BLaER1 treated with 17β-estradiol and CSF1 and Interleukin-3, amounts not matched to agents 10 nM and 100 nM (cell line): ENCODE measurements around the gene TPT1.
A peak's percentile ranks its signal among the peaks of the same experiment; 100 is the strongest.

Experiments used
- H3K27ac ChIP-seq, 11 experiments: shearing (Covaris generic); formaldehyde crosslinking; 2 replicates each; pipeline ENCODE4 v1.8.1; 2022
- H3K27me3 ChIP-seq, 11 experiments: shearing (Covaris generic); formaldehyde crosslinking; 2 replicates each; pipeline ENCODE4 v1.8.1; 2022
- H3K36me3 ChIP-seq, 11 experiments: shearing (Covaris generic); formaldehyde crosslinking; 2 replicates each; pipeline ENCODE4 v1.8.1; 2022
- H3K4me1 ChIP-seq, 10 experiments: shearing (Covaris generic); formaldehyde crosslinking; 2 replicates each; pipeline ENCODE4 v1.8.1; 2022
- H3K4me2 ChIP-seq, 11 experiments: shearing (Covaris generic); formaldehyde crosslinking; 2 replicates each; pipeline ENCODE4 v1.8.1; 2022
- H3K4me3 ChIP-seq, 10 experiments: shearing (Covaris generic); formaldehyde crosslinking; 2 replicates each; pipeline ENCODE4 v1.8.1; 2022
- H3K9ac ChIP-seq, 11 experiments: shearing (Covaris generic); formaldehyde crosslinking; 2 replicates each; pipeline ENCODE4 v1.8.1; 2022
- H3K9me3 ChIP-seq, 11 experiments: shearing (Covaris generic); formaldehyde crosslinking; replicated peaks in 1 of 11; 2 replicates each; pipeline ENCODE4 v1.8.1; 2022
- H4K20me1 ChIP-seq, 11 experiments: shearing (Covaris generic); formaldehyde crosslinking; 2 replicates each; pipeline ENCODE4 v1.8.1; 2022
- Cebpa-rat ChIP-seq, 11 experiments: shearing (Covaris generic); IDR thresholded peaks; 2 replicates each; pipeline ENCODE4 v1.8.1; 2022

Gene TPT1

GRCh38 chr13:45328661-45329111 is 12.3 kb downstream of the TPT1 start:
- peaks cover 0 to 15% (median 0%) of the 10 kb centered on the region in 11 experiments; a peak in 3 of 22 replicates for H3K9me3 ChIP-seq
- H3K27ac ChIP-seq = peak overlapping the region; percentile 75 to 100 (median 88); a peak in 20 of 22 replicates
- H3K27me3 ChIP-seq = no peaks in the 10 kb centered on the region
- peaks cover 88 to 95% (median 91%) of the 10 kb centered on the region in 10 experiments for H3K4me1 ChIP-seq
- TF ChIP-seq Cebpa-rat (IDR thresholded peaks at IDR 0.05) = no peak
- peaks cover 0 to 13% (median 8%) of the 10 kb centered on the region in 11 experiments; a peak in 14 of 22 replicates for H3K36me3 ChIP-seq
- peak overlapping the region; percentile 51 to 100 (median 77); a peak in 18 of 22 replicates for H3K9ac ChIP-seq
- H3K4me2 ChIP-seq = peak overlapping the region; percentile 91 to 97 (median 93)
- peak overlapping the region in 7 of 10 experiments; percentile 18 to 51 (median 31); a peak in 6 of 20 replicates for H3K4me3 ChIP-seq
- H4K20me1 ChIP-seq = peaks cover 2 to 20% (median 9%) of the 10 kb centered on the region in 11 experiments; a peak in 18 of 22 replicates

DNA sequence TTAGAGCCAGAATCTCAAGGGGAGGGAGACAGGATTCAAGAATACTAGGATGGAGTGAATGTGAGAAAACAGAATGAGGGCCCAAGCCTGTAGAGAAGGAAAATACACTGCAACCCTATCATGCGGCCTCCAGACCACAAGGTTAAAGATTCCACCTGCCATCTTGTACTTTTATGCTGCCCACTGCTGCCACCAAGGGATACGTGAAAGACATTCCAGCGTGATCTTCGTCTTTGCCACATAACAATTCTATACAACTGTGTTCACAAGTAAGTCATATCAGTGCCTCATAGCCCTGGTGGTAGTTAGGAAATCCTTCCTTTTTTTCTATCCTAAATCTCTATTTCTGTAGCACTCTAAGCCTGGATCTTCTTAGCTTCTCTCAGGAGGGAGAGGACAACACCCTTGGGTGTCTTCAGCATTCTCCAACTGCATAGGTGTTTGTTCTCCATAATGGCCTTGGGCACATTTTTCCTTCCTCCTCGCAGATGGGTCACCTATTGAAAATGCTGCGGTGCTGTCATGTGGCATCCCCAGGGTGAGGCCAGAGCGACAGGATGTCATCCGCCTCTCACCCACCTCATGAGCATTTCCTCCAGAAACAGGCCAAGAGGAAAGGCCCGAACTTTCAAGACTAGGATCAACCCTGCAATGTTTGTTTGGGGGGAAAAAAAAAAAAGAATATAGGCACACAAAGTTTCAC is 13.6 kb downstream of the TPT1 start:
- Histone ChIP-seq H3K36me3 (peaks cover 0 to 3% (median 0%) of the 10 kb centered on the region in 11 experiments; a peak in 2 of 22 replicates), H3K9me3 (peaks cover 0 to 15% (median 0%) of the 10 kb centered on the region in 11 experiments; a peak in 3 of 22 replicates), H3K4me2 (peak overlapping the region; percentile 62 to 97 (median 93); a peak in 21 of 22 replicates), H3K9ac (peak overlapping the region in 8 of 11 experiments; percentile 7 to 81 (median 60); a peak in 10 of 22 replicates), H3K4me1 (peaks cover 75 to 92% (median 78%) of the 10 kb centered on the region in 10 experiments), H3K4me3 (no peak overlapping the region), H3K27ac (peak overlapping the region; percentile 33 to 100 (median 88); a peak in 19 of 22 replicates), H3K27me3 (no peaks in the 10 kb centered on the region), H4K20me1 (peaks cover 0 to 8% (median 0%) of the 10 kb centered on the region in 11 experiments; a peak in 4 of 22 replicates)
- TF ChIP-seq Cebpa-rat (IDR thresholded peaks at IDR 0.05) = no peak

DNA sequence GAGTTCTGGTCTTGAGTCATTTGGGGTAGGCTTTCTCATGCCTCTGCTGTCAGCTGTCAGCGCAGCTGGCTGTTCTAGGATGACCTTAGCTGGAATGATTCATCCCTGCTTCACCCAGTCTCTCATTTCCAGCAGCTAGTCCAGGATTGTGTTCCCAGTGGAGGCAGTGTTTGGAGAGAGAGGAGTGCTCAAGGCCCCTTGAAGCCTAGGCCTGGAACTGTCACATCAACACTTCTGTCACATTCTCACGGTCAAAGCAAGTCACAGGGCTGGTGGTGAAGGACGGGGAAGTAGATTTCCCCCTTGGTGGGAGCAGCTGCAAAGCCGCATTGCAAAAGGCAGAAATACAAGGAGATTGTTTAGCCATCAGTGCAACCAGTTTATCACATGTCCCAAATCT is 15.2 kb downstream of the TPT1 start:
- Histone ChIP-seq H4K20me1 (no peaks in the 10 kb centered on the region; a peak in 1 of 22 replicates), H3K4me1 (peaks cover 63 to 91% (median 76%) of the 10 kb centered on the region in 10 experiments), H3K4me2 (peak overlapping the region; percentile 62 to 97 (median 93)), H3K36me3 (peaks cover 0 to 3% (median 0%) of the 10 kb centered on the region in 11 experiments; a peak in 2 of 22 replicates), H3K9ac (peak overlapping the region; percentile 26 to 81 (median 72); a peak in 19 of 22 replicates), H3K9me3 (peaks cover 0 to 15% (median 0%) of the 10 kb centered on the region in 11 experiments; a peak in 3 of 22 replicates), H3K27me3 (no peaks in the 10 kb centered on the region), H3K4me3 (no peak overlapping the region), H3K27ac (peak overlapping the region; percentile 67 to 100 (median 88))
- peak in 8 of 11 experiments; percentile 68 to 95 (median 82); a peak in 15 of 22 replicates for TF ChIP-seq Cebpa-rat (IDR thresholded peaks at IDR 0.05)

DNA sequence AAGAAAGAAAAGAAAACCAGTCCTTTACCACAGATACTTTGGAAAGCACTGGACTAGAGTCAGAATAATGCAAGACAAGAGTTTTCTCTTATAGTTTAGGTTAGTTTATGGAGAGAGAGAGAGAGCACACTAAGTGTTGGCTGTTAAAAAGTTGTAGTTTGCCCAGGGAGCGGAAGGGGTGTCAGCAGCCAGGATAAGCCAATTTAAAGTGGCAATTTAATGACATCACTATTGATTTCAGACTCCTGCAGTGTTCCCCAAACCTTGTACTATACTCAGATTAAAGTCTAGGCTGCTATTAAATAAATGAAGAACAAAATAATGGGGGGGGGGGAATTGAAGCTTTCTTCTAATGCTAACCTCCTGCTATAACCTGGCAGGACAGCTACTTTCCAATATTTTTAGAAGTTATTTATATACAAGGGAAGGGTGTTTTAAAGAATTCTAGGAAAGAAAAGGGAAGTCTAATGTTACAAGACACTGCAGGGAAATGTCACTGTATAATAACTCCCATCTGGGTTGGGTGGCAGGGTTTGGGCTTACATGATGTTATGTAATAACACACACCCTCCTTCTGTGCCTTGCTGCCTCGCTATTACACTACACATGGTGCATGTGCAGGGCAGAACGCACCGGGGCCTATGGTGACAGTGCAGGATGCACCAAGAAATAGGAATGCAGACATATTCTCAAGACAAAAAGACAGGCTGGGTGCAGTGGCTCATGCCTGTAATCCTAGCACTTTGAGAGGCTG is 19.9 kb downstream of the TPT1 start:
- no peaks in the 10 kb centered on the region for H4K20me1 ChIP-seq
- H3K36me3 ChIP-seq = no peaks in the 10 kb centered on the region
- H3K9me3 ChIP-seq = no peaks in the 10 kb centered on the region
- peak overlapping the region in 7 of 11 experiments; percentile 10 to 44 (median 31); a peak in 9 of 22 replicates for H3K9ac ChIP-seq
- peak overlapping the region in 10 of 11 experiments; percentile 40 to 90 (median 71); a peak in 19 of 22 replicates for H3K4me2 ChIP-seq
- H3K4me3 ChIP-seq = no peak overlapping the region
- H3K27ac ChIP-seq = peak overlapping the region; percentile 35 to 75 (median 63); a peak in 20 of 22 replicates
- H3K4me1 ChIP-seq = peaks cover 31 to 61% (median 50%) of the 10 kb centered on the region in 10 experiments
- no peak for TF ChIP-seq Cebpa-rat (IDR thresholded peaks at IDR 0.05)
- no peaks in the 10 kb centered on the region for H3K27me3 ChIP-seq

DNA sequence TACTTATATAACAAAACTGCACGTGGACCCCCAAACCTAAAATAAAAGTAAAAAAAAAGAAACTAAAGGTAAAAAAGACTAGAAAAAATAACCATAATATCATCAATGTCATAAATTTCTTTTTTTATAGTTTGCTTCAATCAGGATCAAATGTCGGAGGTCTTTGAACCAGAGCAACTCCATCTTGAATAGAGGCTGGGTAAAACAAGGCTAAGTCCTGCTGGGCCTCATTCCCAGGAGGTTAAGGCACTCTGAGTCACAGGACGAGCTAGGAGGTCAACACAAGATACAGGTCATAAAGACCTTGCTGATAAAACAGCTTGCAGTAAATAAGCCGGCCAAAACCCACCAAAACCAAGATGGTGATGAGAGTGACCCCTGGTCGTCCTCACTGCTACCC is 24.0 kb downstream of the TPT1 start:
- Histone ChIP-seq H3K4me2 (no peak overlapping the region), H3K36me3 (no peaks in the 10 kb centered on the region), H3K4me3 (no peak overlapping the region)

DNA sequence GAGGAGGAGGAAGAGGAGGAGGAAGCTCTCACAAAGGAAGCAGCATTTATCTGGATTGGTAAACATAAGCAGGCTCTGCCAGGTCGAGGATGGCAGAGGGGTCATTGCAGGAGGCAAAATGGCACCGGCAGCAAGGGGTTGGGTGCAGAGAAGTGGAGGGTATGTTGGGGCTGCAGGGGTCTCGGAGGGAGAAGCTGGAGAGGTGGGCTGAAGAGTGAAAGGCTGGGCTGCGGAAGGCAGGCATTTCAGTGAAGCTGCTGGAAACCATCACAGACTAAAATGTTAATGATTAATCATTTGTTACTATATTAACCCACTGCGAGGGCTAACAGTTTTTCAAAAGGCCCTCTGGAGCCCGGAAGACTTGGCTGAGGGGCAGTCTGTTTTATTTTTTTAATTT is 24.6 kb downstream of the TPT1 start:
- peaks cover 5 to 9% (median 9%) of the 10 kb centered on the region in 11 experiments; a peak in 21 of 22 replicates for H3K27me3 ChIP-seq
- no peaks in the 10 kb centered on the region for H3K36me3 ChIP-seq
- H3K27ac ChIP-seq = peak overlapping the region in 1 of 11 experiments; percentile 38; a peak in 2 of 22 replicates
- no peak overlapping the region for H3K9ac ChIP-seq
- H3K4me1 ChIP-seq = peaks cover 20 to 42% (median 35%) of the 10 kb centered on the region in 10 experiments
- no peak overlapping the region for H3K4me3 ChIP-seq
- H3K9me3 ChIP-seq = no peaks in the 10 kb centered on the region
- no peaks in the 10 kb centered on the region for H4K20me1 ChIP-seq
- no peak for TF ChIP-seq Cebpa-rat (IDR thresholded peaks at IDR 0.05)
- 0 out of 22 replicates have a peak overlapping the region, but pooled peaks of 1 of the 11 experiments have one; percentile 22 for H3K4me2 ChIP-seq

More for the DNA sequence above, 24.0 kb downstream of the TPT1 start:
- H4K20me1 ChIP-seq = no peaks in the 10 kb centered on the region
- peaks cover 16 to 45% (median 34%) of the 10 kb centered on the region in 10 experiments for H3K4me1 ChIP-seq
- no peak for TF ChIP-seq Cebpa-rat (IDR thresholded peaks at IDR 0.05)
- H3K9ac ChIP-seq = no peak overlapping the region
- H3K9me3 ChIP-seq = no peaks in the 10 kb centered on the region
- no peak overlapping the region for H3K27ac ChIP-seq
- H3K27me3 ChIP-seq = peaks cover 0 to 3% (median 2%) of the 10 kb centered on the region in 11 experiments; a peak in 16 of 22 replicates

- H3K4me1 ChIP-seq = peaks cover 14 to 42% (median 35%) of the 10 kb centered on the region in 10 experiments
- H3K27ac ChIP-seq = no peak overlapping the region
- peak overlapping the region in 5 of 11 experiments; percentile 10 to 38 (median 26); a peak in 2 of 22 replicates for H3K4me2 ChIP-seq
- H3K36me3 ChIP-seq = no peaks in the 10 kb centered on the region
- H3K27me3 ChIP-seq = peaks cover 11 to 16% (median 15%) of the 10 kb centered on the region in 11 experiments; a peak in 21 of 22 replicates
- H3K9me3 ChIP-seq = no peaks in the 10 kb centered on the region
- no peaks in the 10 kb centered on the region for H4K20me1 ChIP-seq
- H3K4me3 ChIP-seq = no peak overlapping the region
- no peak for TF ChIP-seq Cebpa-rat (IDR thresholded peaks at IDR 0.05)
- H3K9ac ChIP-seq = no peak overlapping the region
These were observed 25.3 kb downstream of the TPT1 start for GRCh38 chr13:45315520-45316167.

DNA sequence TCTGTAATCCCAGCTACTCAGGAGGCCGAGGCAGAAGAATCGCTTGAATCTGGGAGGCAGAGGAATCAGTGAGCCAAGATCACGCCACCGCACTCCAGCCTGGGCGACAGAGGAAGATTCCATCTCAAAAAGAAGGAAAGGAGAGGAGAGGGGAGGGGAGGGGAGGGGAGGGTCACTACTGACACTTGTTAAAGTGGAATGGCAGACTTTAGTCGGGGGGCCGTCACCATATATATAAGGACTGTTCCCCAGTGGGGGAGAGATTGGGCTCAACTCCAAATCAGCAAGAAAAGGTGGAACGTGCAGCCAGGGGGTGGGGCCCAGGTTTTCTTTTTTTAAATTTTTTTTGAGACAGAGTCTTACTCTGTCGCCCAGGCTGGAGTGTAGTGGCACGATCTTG is 26.2 kb downstream of the TPT1 start:
- Histone ChIP-seq H3K27me3 (peaks cover 15 to 20% (median 17%) of the 10 kb centered on the region in 11 experiments; a peak in 21 of 22 replicates), H3K9ac (no peak overlapping the region), H3K4me1 (peaks cover 6 to 38% (median 28%) of the 10 kb centered on the region in 10 experiments), H3K4me2 (no peak overlapping the region), H3K36me3 (no peaks in the 10 kb centered on the region), H3K4me3 (no peak overlapping the region), H4K20me1 (no peaks in the 10 kb centered on the region), H3K9me3 (no peaks in the 10 kb centered on the region), H3K27ac (no peak overlapping the region)
- TF ChIP-seq Cebpa-rat (IDR thresholded peaks at IDR 0.05) = no peak
